Karpas-422 (cell line): ENCODE results near the gene SEMA4B. TPM values are rescaled to one million over a fixed set of nuclear protein-coding genes. Genes with fewer than 3 reads are reported as not detected.
A peak's percentile ranks its signal among the peaks of the same experiment; 100 is the strongest.

Experiments used
- DNase-seq: peaks from one replicate; pipeline ENCODE4 v3.0.0-alpha.2; 2015
- H2AFZ ChIP-seq: fragments of 200-600 bp; sonication (generic); 2 replicates; pipeline ENCODE4 v1.6.1; 2014; ENCODE audit warnings: antibody characterized with exemption, low read length, mixed read lengths
- H3K27ac ChIP-seq: fragments of 200-600 bp; sonication (generic); 2 replicates; pipeline ENCODE4 v1.5.1; 2014; ENCODE audit warnings: mild to moderate bottlenecking, low read length, moderate library complexity
- H3K27me3 ChIP-seq: fragments of 200-600 bp; sonication (generic); 2 replicates; pipeline ENCODE4 v1.6.1; 2014; ENCODE audit warnings: low read length, mixed read lengths
- H3K36me3 ChIP-seq: fragments of 200-600 bp; sonication (generic); 2 replicates; pipeline ENCODE4 v1.6.1; 2014; ENCODE audit warnings: low read length, mixed read lengths; ENCODE audit not compliant: insufficient read depth
- H3K4me1 ChIP-seq: fragments of 200-600 bp; sonication (generic); 2 replicates; pipeline ENCODE4 v1.6.1; 2014; ENCODE audit warnings: mild to moderate bottlenecking, low read length, mixed read lengths
- H3K4me2 ChIP-seq: fragments of 200-600 bp; sonication (generic); 2 replicates; pipeline ENCODE4 v1.6.1; 2014; ENCODE audit warnings: low read length, low read depth, mild to moderate bottlenecking; ENCODE audit not compliant: poor library complexity, severe bottlenecking
- H3K4me3 ChIP-seq: fragments of 200-600 bp; sonication (generic); 2 replicates; pipeline ENCODE4 v1.5.1; 2014; ENCODE audit warnings: mild to moderate bottlenecking, antibody characterized with exemption, low read length, mixed read lengths
- H3K79me2 ChIP-seq: fragments of 200-600 bp; sonication (generic); 2 replicates; pipeline ENCODE4 v1.6.1; 2014; ENCODE audit warnings: mild to moderate bottlenecking, low read length, mixed read lengths
- H3K9ac ChIP-seq: fragments of 200-600 bp; sonication (generic); 2 replicates; pipeline ENCODE4 v1.6.0; 2014; ENCODE audit warnings: low read length
- H3K9me2 ChIP-seq: fragments of 200-600 bp; sonication (generic), shearing (Covaris generic); replicated peaks from 2 replicates; pipeline ENCODE4 v1.6.0; 2014; ENCODE audit warnings: mild to moderate bottlenecking, low read length, moderate library complexity; ENCODE audit not compliant: insufficient read depth
- H3K9me3 ChIP-seq: fragments of 300-700, 200-600 bp; sonication (generic); 2 replicates; pipeline ENCODE4 v1.6.1; 2014; ENCODE audit warnings: low read length, mixed read lengths
- H4K20me1 ChIP-seq: fragments of 200-600 bp; sonication (generic); 2 replicates; pipeline ENCODE4 v1.6.1; 2014; ENCODE audit warnings: mild to moderate bottlenecking, antibody characterized with exemption, low read length, low read depth; ENCODE audit not compliant: insufficient read depth
- total RNA-seq: library from RNA; depleted of rRNA; stranded (reverse); fragments of >200 nt; shearing (Covaris generic); gene quantifications from 2 replicates; pipeline ENCODE4 v1.2.3, GENCODE V29; 2014; ENCODE audit warnings: low replicate concordance

SEMA4B gene
- total RNA-seq, 1 experiment from 2014 or later, result 65.1 TPM

DNA sequence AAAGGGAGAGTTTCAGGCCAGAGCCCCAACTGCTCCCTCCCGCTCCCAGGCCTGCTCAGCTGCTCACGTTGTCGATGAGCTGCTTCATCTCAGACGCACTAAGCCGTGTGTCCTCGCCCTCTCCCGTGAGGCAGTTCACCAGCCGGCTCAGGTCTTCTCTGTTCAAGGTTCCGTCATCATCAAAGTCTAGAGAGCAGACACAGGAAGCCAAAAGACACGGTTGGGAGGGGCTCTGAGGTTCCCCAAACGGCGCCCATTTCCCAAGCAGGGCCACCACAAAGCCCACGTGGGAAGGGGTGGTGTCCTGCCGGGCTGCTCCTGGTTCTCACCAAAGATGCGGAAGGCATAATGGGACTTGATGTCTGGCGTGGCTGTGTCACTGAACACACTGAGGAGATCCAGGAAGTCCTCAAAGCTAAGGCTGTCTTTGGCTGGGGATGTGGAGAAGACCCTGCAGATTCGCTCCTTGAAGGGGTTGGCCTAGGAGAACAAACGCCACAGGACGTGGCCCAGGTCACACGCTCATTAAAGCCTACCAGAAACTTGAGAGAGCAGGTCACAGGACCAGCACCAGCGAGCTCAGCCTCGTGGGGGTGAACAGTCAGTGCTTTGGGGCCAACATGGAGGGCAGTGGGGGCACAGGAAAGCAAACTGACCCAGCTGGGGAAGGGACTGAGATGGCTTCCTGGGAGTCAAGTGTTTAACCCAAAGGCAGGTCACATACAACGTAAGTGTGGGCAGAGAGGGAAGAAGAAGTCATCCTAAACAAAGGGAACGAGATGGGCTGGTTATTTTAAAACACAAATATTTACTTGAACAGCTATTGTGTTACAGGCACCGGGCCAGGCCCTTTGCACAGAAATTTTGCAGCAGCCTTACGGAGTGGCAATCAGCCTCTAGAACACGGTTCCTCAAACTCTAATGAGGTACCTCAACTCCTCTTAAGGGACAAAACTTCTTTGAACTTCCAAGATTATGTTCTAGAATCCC is 30.2 kb downstream of the SEMA4B start:
- H3K9me2 ChIP-seq, result no peaks in the 10 kb centered on the region
- 0 out of 2 replicates have a peak overlapping the region, but pooled peaks have one; percentile 84 for H3K9ac ChIP-seq
- peaks cover 5% of the 10 kb centered on the region for H3K36me3 ChIP-seq
- no peaks in the 10 kb centered on the region for H3K9me3 ChIP-seq
- DNase-seq, result no peak
- H3K4me2 ChIP-seq, result peak overlapping the region; percentile 70
- no peak overlapping the region for H2AFZ ChIP-seq
- H4K20me1 ChIP-seq, result 0 out of 2 replicates have a peak, but pooled peaks cover 4% of the 10 kb centered on the region
- no peaks in the 10 kb centered on the region for H3K27me3 ChIP-seq
- H3K27ac ChIP-seq, result no peak overlapping the region
- H3K4me1 ChIP-seq, result peaks cover 20% of the 10 kb centered on the region
- peaks cover 28% of the 10 kb centered on the region for H3K79me2 ChIP-seq
- H3K4me3 ChIP-seq, result peak overlapping the region; percentile 90; the same call in 1 of the 2 replicates

DNA sequence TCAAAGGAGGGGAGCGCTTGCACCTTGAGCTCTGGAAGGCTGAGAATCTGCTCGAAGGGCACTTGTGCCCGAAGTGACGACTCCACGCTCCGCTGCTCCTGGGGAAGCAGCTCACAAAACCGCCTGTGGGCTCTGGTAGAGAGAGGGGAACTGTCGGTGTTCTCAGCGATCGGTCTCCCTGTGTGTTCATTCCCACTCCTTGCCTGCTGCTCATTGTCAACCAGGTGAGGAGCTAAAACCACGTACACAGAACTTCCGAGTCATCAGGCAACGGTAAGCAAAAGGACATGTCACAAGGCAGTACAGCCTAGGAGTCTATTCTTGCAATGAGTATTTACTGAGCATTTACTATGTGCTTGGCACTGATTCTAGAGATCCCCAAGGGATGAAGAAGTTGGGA is 31.1 kb downstream of the SEMA4B start:
- no peak for DNase-seq
- Histone ChIP-seq H3K36me3 (peaks cover 5% of the 10 kb centered on the region), H3K9ac (peak overlapping the region; percentile 84), H3K4me2 (peak overlapping the region; percentile 70), H3K27ac (no peak overlapping the region), H4K20me1 (0 out of 2 replicates have a peak, but pooled peaks cover 4% of the 10 kb centered on the region), H3K4me1 (peaks cover 20% of the 10 kb centered on the region), H3K4me3 (peak overlapping the region; percentile 90), H3K79me2 (peaks cover 28% of the 10 kb centered on the region), H3K9me3 (no peaks in the 10 kb centered on the region), H3K27me3 (no peaks in the 10 kb centered on the region), H3K9me2 (no peaks in the 10 kb centered on the region), H2AFZ (no peak overlapping the region)

DNA sequence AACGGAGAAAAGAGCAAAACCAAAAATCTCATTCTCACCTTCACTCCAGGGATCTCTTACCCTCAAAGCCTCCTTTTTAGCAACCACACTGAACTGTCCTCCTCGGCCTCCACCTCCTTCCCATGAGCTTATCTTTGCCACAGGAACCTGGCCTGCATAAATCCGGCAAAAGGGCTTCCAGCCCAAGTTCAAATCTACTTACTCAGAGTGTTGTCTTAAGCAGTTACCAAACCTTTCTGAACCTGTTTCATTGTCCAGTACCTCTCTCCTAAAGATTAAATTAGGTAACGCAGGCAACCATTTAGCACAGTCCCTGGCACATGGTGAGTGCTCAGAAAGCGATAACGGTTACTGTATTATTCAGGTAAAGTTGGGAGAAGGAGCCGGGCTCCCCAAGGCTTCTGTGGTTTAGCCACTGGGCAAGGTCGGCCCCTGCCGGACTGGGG is 31.8 kb downstream of the SEMA4B start:
- Histone ChIP-seq H3K9ac (peak overlapping the region; percentile 84), H4K20me1 (0 out of 2 replicates have a peak, but pooled peaks cover 4% of the 10 kb centered on the region), H3K79me2 (peaks cover 28% of the 10 kb centered on the region), H3K9me2 (no peaks in the 10 kb centered on the region), H3K9me3 (no peaks in the 10 kb centered on the region), H3K4me3 (peak overlapping the region; percentile 90), H3K27me3 (no peaks in the 10 kb centered on the region), H3K4me2 (peak overlapping the region; percentile 70), H3K4me1 (peaks cover 20% of the 10 kb centered on the region), H3K27ac (peak overlapping the region; percentile 19; the same call in 1 of the 2 replicates), H3K36me3 (peaks cover 5% of the 10 kb centered on the region), H2AFZ (no peak overlapping the region; the same call in 1 of the 2 replicates)
- no peak for DNase-seq

DNA sequence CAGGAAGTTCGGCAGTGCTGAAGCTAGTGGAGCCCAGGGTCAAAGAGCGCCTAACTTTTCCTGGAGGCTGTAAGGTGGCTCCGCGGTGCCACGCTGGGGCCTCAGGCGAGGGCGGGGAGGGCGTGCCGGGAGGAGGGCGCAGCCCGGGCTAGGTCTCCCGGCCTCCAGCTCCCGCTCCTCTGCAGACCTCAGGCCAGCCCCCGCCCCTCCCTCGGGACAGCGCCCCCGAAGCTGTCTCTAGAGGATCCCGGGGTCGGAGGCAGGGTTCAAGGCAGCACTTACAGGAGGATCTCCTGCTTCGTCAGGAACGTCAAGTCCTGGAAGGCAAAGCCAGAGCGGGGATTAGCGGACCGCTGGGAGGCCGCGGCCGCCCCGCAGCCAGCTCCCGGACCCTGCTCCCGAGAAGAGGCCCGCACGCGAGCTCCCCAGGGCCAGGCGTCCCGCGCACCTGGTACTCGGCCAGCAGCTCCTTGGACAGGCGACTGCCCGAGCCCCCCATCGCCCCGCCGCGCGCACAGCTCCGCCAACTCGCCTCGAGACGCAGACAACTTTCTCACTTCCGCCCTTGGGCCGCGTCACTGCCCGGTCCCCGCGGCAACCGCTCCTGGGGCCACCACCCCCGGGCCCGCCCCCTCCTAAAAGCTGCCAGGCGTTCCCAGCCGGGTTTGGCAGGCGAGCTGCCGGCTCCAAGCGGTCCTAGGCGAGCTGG is 32.4 kb downstream of the SEMA4B start, which contains the start of gene CIB1:
TSS of gene CIB1 (minus strand) at position 555 of the 709 bp plus-strand sequence. CDS start at position 499, 56 bp downstream.
- no peaks in the 10 kb centered on the region for H3K27me3 ChIP-seq
- peak within 1 kb of the TSS; percentile 84 for H3K9ac ChIP-seq
- H3K27ac ChIP-seq, result peak within 1 kb of the TSS; percentile 44; the same call in 1 of the 2 replicates
- H2AFZ ChIP-seq, result peak within 1 kb of the TSS; percentile 65; the same call in 1 of the 2 replicates
- H3K4me3 ChIP-seq, result peak within 1 kb of the TSS; percentile 90
- no peaks in the 10 kb centered on the region for H3K9me2 ChIP-seq
- peaks cover 28% of the 10 kb centered on the region for H3K79me2 ChIP-seq
- peaks cover 6% of the 10 kb centered on the region; the same call in 1 of the 2 replicates for H3K36me3 ChIP-seq
- DNase-seq, result peak; percentile 99
- H3K9me3 ChIP-seq, result no peaks in the 10 kb centered on the region
- peak within 1 kb of the TSS; percentile 70 for H3K4me2 ChIP-seq
- H3K4me1 ChIP-seq, result peaks cover 20% of the 10 kb centered on the region
- 0 out of 2 replicates have a peak, but pooled peaks cover 4% of the 10 kb centered on the region for H4K20me1 ChIP-seq

DNA sequence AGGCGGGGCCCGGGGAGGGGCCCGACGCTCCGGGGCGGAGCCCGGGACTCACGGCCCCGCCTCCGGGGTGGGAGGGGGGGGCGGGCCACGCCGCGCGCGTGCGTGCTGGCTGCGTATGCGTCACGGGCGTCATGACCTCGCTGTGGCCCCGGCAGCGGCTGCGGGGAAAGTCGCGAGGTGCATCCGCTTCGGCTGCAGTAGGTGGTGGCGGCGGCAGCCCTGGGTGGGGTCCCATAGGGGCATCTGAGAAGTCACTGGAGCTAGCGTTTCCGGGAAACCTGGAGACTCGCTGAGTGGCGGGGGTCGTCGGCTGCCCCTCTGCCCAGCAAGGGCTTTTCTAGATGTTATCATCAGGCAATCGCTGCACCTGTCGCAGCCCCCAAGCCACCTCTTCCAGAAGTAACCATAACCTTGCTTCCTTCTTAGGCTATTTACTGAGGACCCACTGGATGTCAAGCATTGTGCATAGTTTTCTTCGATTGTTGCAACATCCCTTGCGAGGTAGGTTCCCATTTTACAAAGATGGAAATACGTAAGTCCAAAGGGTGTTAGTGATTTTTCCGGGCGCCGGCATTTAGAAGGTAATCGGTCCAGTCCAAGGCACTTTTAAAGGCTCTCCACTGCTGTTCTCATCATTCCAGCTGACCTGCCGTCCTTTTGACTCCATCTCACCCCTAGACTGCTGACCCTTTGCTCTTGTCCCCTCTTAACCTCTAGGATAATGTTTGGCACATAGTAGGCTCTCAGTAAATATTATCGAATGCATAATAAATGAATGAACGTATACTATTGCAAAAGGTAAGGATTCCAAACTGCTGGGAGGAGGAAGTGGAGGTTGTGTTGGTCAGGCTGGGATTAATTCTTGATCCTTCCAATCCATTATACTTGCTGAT is 33.2 kb downstream of the SEMA4B start, which contains the start of gene GDPGP1:
TSS of gene GDPGP1 (plus strand) at position 114 of the 893 bp plus-strand sequence. CDS start 6,700 bp downstream, outside the sequence.
- peak within 1 kb of the TSS; percentile 65; the same call in 1 of the 2 replicates for H2AFZ ChIP-seq
- H3K36me3 ChIP-seq, result peaks cover 6% of the 10 kb centered on the region; the same call in 1 of the 2 replicates
- H4K20me1 ChIP-seq, result 0 out of 2 replicates have a peak, but pooled peaks cover 4% of the 10 kb centered on the region
- H3K9ac ChIP-seq, result peak within 1 kb of the TSS; percentile 84
- H3K79me2 ChIP-seq, result peaks cover 28% of the 10 kb centered on the region
- H3K4me2 ChIP-seq, result peak within 1 kb of the TSS; percentile 70
- no peaks in the 10 kb centered on the region for H3K9me2 ChIP-seq
- H3K27ac ChIP-seq, result peak within 1 kb of the TSS; percentile 44; the same call in 1 of the 2 replicates
- no peak for DNase-seq
- peak within 1 kb of the TSS; percentile 90 for H3K4me3 ChIP-seq
- H3K27me3 ChIP-seq, result no peaks in the 10 kb centered on the region
- H3K9me3 ChIP-seq, result no peaks in the 10 kb centered on the region
- peaks cover 20% of the 10 kb centered on the region for H3K4me1 ChIP-seq

DNA sequence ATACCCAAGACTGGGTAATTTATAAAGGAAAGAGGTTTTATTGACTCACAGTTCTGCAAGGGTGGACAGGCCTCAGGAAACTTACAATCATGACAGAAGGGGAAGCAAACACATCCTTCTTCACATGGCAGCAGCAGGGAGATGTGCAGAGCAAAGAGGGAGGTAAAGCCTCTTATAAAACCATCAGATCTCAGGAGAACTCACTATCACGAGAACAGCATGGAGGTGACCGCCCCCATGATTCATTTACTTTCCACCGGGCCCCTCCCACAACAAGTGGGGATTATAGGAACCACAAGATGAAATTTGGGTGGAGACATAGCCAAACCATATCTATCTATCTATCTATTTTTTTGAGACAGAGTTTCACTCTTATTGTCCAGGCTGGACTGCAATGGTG is 38.2 kb downstream of the SEMA4B start:
- Histone ChIP-seq H3K4me3 (no peak overlapping the region), H3K27ac (no peak overlapping the region), H2AFZ (no peak overlapping the region), H3K9me3 (no peaks in the 10 kb centered on the region), H3K36me3 (peaks cover 4% of the 10 kb centered on the region; the same call in 1 of the 2 replicates), H3K79me2 (peaks cover 5% of the 10 kb centered on the region; the same call in 1 of the 2 replicates), H3K4me2 (no peak overlapping the region), H4K20me1 (no peaks in the 10 kb centered on the region), H3K27me3 (no peaks in the 10 kb centered on the region), H3K9me2 (no peaks in the 10 kb centered on the region), H3K9ac (no peak overlapping the region), H3K4me1 (peaks cover 6% of the 10 kb centered on the region)
- DNase-seq, result no peak

DNA sequence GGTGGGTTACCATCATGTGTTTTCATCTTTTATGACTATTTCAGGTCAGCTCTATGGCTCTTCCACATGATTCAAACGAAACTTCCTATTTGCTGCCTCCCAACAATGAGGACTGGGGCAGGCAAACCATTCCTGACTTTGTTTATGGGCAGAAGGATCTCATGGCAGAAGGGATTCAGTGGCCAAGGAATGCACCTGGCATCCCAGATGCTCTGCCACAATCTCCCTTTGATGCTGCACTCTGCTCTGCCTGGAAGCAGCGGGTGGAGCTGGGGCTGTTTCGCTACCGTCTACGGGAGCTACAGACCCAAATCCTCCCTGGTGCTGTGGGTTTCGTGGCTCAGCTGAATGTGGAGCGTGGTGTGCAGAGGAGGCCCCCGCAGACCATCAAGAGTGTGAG is 39.7 kb downstream of the SEMA4B start:
- Histone ChIP-seq H2AFZ (no peak overlapping the region), H3K9ac (no peak overlapping the region), H4K20me1 (no peaks in the 10 kb centered on the region), H3K9me3 (no peaks in the 10 kb centered on the region), H3K27ac (no peak overlapping the region), H3K9me2 (no peaks in the 10 kb centered on the region), H3K4me1 (no peaks in the 10 kb centered on the region), H3K79me2 (no peaks in the 10 kb centered on the region), H3K36me3 (peaks cover 4% of the 10 kb centered on the region; the same call in 1 of the 2 replicates), H3K4me2 (no peak overlapping the region), H3K27me3 (no peaks in the 10 kb centered on the region), H3K4me3 (no peak overlapping the region)
- no peak for DNase-seq
